Breast epithelium (tissue), 4 donors: ENCODE data around the gene RTTN. TPM values are rescaled to one million over a fixed set of nuclear protein-coding genes. Genes with fewer than 3 reads are reported as not detected.
"Not testable (repeated sequence)": the region's sequence is repeated elsewhere in the genome, so short reads cannot be mapped to it uniquely, and the experiment has no call there.

Source experiments
- DNase-seq, 2 donors: peaks; one replicate each; pipeline ENCODE4 v3.0.0-alpha.2; 2019; ENCODE audit warnings: low spot score in 2 of 2
- H3K27ac ChIP-seq, 2 donors: fragments of 200-600 bp; sonication (generic) in 1 of 2; one replicate each; pipeline ENCODE4 v1.5.1; 2016 to 2019; ENCODE audit warnings: mild to moderate bottlenecking in 1 of 2
- H3K27me3 ChIP-seq, 2 donors: fragments of 200-600 bp; sonication (generic) in 1 of 2; one replicate each; pipeline versions ENCODE4 v1.5.1 to v1.6.0; 2017 to 2019; ENCODE audit warnings: control low read depth in 1 of 2, mild to moderate bottlenecking in 1 of 2
- H3K36me3 ChIP-seq: fragments of 200-600 bp; one replicate; pipeline ENCODE4 v1.5.1; 2019
- H3K4me1 ChIP-seq, 2 donors: fragments of 200-600 bp; sonication (generic); one replicate each; pipeline ENCODE4 v1.5.1; 2016 to 2019; ENCODE audit warnings: control low read depth in 1 of 2
- H3K4me3 ChIP-seq, 3 donors: fragments of 200-600 bp; sonication (generic); 1 replicate in 2 of 3; 2 replicates in 1 of 3; pipeline ENCODE4 v1.5.1; 2016 to 2019; ENCODE audit warnings: mild to moderate bottlenecking in 3 of 3, moderate library complexity in 2 of 3
- H3K9me3 ChIP-seq, 2 donors: fragments of 200-600 bp; sonication (generic) in 1 of 2; one replicate each; pipeline ENCODE4 v1.5.1; 2016 to 2019; ENCODE audit warnings: control low read depth in 1 of 2
- POLR2A ChIP-seq: fragments of 450-650 bp; IDR thresholded peaks from one replicate; pipeline ENCODE4 v1.6.1; 2016; ENCODE audit warnings: antibody characterized with exemption, mild to moderate bottlenecking, moderate library complexity
- POLR2AphosphoS5 ChIP-seq, 3 donors: sonication (generic); formaldehyde crosslinking; IDR thresholded peaks; one replicate each; pipeline ENCODE4 v1.6.1; 2017; ENCODE audit warnings: antibody characterized with exemption in 3 of 3
- intact Hi-C: fragments of 100-400 bp; cut with DNase I; formaldehyde crosslinking; loops from one replicate; pipeline ENCODE4 v1.15.1; 2023; ENCODE audit warnings: low total_unique reads
- total RNA-seq, 3 donors: library from RNA; depleted of rRNA; stranded (reverse); fragments of >200 nt; gene quantifications; one replicate each; pipeline ENCODE4 v1.1.0, GENCODE V29; 2016
- TF ChIP-seq, protein P1 (sequence below), 3 donors: fragments of 450-650 bp; IDR thresholded peaks; one replicate each; pipeline ENCODE4 v1.5.1; 2016 to 2017; ENCODE audit warnings: antibody characterized with exemption in 3 of 3, mild to moderate bottlenecking in 3 of 3, moderate library complexity in 3 of 3

The RTTN gene
- total RNA-seq, 3 donors from 2014 or later = 14.7 to 35.0 (median 29.8) TPM

DNA sequence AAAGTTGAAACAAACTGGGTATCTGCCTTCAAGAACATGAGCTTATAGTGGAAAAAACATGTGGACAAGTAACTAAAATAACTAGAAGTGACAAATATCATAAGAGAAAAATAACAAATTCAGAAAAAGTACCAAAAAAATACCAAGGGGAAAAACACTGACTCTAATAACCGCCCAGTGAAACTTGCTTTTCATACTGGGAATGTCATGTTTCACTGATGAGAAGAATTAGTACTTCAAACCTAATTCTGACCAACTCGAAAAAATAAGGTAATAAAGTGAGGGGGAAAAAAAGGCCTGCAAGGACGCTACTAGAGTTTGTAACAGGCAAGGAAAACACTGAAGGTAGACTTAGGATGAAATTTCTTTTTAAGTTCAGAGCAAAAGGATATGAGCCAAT, 83.6 kb downstream of the RTTN start:
- H3K27ac ChIP-seq = no peak overlapping the region
- TF ChIP-seq, protein P1, sequence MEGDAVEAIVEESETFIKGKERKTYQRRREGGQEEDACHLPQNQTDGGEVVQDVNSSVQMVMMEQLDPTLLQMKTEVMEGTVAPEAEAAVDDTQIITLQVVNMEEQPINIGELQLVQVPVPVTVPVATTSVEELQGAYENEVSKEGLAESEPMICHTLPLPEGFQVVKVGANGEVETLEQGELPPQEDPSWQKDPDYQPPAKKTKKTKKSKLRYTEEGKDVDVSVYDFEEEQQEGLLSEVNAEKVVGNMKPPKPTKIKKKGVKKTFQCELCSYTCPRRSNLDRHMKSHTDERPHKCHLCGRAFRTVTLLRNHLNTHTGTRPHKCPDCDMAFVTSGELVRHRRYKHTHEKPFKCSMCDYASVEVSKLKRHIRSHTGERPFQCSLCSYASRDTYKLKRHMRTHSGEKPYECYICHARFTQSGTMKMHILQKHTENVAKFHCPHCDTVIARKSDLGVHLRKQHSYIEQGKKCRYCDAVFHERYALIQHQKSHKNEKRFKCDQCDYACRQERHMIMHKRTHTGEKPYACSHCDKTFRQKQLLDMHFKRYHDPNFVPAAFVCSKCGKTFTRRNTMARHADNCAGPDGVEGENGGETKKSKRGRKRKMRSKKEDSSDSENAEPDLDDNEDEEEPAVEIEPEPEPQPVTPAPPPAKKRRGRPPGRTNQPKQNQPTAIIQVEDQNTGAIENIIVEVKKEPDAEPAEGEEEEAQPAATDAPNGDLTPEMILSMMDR (IDR thresholded peaks at IDR 0.05) = no peak
- TF ChIP-seq POLR2AphosphoS5 (IDR thresholded peaks at IDR 0.05) (no peak), POLR2A (no peak)
- no peaks in the 10 kb centered on the region for H3K27me3 ChIP-seq
- no peak for DNase-seq
- no peaks in the 10 kb centered on the region for H3K4me1 ChIP-seq
- H3K36me3 ChIP-seq = no peaks in the 10 kb centered on the region
- H3K9me3 ChIP-seq = no peaks in the 10 kb centered on the region
- intact Hi-C loops = no loop called here
- H3K4me3 ChIP-seq = no peak overlapping the region

DNA sequence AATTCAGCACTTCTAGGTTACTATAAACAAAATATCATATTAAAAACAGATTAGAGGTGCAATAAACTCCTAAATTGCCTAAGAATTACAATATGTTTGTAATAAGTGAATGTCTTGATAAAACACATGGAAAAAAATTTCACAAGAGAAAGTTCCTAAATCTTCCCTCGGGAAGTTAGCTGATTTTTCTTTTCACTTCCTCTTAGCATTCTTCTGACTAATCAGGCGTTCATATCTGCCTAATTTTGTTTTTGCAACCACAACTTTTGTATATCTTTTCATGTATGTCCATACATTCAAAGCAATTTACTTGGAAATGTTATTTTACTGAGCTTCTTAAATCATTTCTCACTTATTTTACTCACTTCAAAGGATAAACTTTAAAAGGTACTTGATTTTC, 88.5 kb downstream of the RTTN start:
- no peaks in the 10 kb centered on the region for H3K4me1 ChIP-seq

DNA sequence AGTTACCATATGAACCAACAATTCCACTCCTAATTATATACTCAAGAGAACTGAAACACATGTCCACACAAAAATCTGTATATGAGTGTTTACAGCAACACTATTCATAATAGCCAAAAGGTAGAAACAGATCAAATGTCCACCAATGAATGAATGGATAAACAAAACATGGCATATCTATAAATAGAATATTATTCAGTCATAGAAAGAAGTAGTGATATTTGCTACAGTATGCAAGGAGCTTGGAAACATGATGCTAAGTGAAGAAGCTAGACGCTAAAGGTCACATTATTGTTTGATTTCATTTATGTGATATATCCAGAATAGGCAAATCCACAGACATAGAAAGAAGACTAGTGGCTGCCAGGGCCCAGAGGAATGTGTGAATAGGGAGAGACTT, 92.0 kb downstream of the RTTN start:
- H3K36me3 ChIP-seq = no peaks in the 10 kb centered on the region
- H3K9me3 ChIP-seq = no peaks in the 10 kb centered on the region
- intact Hi-C loops = no loop called here
- no peaks in the 10 kb centered on the region for H3K4me1 ChIP-seq
- no peak overlapping the region for H3K27ac ChIP-seq
- no peak for DNase-seq
- H3K27me3 ChIP-seq = no peaks in the 10 kb centered on the region
- H3K4me3 ChIP-seq = no peak overlapping the region
- TF ChIP-seq POLR2AphosphoS5 (IDR thresholded peaks at IDR 0.05) (no peak), POLR2A (no peak)
- TF ChIP-seq, protein P1 (IDR thresholded peaks at IDR 0.05) = no peak

More for the DNA sequence above, 88.5 kb downstream of the RTTN start:
- H3K27me3 ChIP-seq = no peaks in the 10 kb centered on the region
- intact Hi-C loops = no loop called here
- TF ChIP-seq, protein P1 (IDR thresholded peaks at IDR 0.05) = no peak
- no peak for TF ChIP-seq POLR2AphosphoS5 (IDR thresholded peaks at IDR 0.05)
- TF ChIP-seq POLR2A = no peak
- H3K9me3 ChIP-seq = no peaks in the 10 kb centered on the region
- no peak for DNase-seq
- no peak overlapping the region for H3K4me3 ChIP-seq
- no peak overlapping the region for H3K27ac ChIP-seq
- no peaks in the 10 kb centered on the region for H3K36me3 ChIP-seq

DNA sequence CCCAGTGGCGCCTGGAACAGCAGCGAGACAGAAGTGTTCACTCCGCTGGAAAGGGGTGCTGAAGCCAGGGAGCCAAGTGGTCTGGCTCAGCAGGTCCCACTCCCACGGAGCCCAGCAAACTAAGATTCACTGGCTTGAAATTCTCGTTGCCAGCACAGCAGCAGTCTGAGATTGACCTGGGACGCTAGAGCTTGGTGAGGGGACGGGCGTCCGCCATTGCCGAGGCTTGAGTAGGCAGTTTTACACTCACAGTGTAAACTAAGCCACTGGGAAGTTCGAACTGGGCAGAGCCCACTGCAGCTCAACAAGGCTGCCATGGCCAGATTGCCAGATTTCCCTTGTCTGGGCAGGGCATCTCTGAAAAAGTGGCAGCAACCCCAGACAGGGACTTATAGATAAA, 94.8 kb downstream of the RTTN start:
- no peak overlapping the region for H3K27ac ChIP-seq
- no peak overlapping the region for H3K4me3 ChIP-seq
- H3K36me3 ChIP-seq = no peaks in the 10 kb centered on the region
- no peaks in the 10 kb centered on the region for H3K9me3 ChIP-seq
- no peak for TF ChIP-seq POLR2AphosphoS5 (IDR thresholded peaks at IDR 0.05)
- TF ChIP-seq, protein P1 (IDR thresholded peaks at IDR 0.05) = no peak
- no peak for TF ChIP-seq POLR2A
- DNase-seq = no peak
- no peaks in the 10 kb centered on the region for H3K4me1 ChIP-seq
- intact Hi-C loops = no loop called here
- no peaks in the 10 kb centered on the region for H3K27me3 ChIP-seq

DNA sequence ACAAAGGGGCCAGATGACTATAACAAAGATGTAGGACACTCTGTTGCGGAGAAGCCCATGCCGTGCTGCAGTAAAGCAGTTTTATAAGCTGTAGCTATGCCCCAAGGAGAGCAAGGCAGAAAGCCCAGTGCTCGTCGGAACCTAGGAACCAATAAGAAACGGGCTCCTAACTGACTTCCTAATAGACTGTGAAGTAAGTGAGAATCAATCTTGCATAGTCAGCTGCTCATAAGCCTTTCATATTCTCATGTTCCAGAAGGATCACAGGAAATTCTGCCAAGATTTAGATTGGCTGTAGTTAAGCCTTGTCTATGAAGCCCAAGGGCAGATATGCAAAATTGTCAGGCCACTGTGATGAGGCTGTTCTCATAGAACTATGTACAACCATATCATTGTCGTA, 98.4 kb downstream of the RTTN start:
- no peaks in the 10 kb centered on the region for H3K27me3 ChIP-seq
- H3K4me3 ChIP-seq = no peak overlapping the region
- no peak overlapping the region for H3K27ac ChIP-seq
- no peak for TF ChIP-seq POLR2A
- TF ChIP-seq, protein P1 (IDR thresholded peaks at IDR 0.05) = no peak
- TF ChIP-seq POLR2AphosphoS5 (IDR thresholded peaks at IDR 0.05) = no peak
- no peaks in the 10 kb centered on the region for H3K4me1 ChIP-seq
- H3K36me3 ChIP-seq = no peaks in the 10 kb centered on the region
- DNase-seq = no peak
- H3K9me3 ChIP-seq = no peaks in the 10 kb centered on the region
- intact Hi-C loops = no loop called here

DNA sequence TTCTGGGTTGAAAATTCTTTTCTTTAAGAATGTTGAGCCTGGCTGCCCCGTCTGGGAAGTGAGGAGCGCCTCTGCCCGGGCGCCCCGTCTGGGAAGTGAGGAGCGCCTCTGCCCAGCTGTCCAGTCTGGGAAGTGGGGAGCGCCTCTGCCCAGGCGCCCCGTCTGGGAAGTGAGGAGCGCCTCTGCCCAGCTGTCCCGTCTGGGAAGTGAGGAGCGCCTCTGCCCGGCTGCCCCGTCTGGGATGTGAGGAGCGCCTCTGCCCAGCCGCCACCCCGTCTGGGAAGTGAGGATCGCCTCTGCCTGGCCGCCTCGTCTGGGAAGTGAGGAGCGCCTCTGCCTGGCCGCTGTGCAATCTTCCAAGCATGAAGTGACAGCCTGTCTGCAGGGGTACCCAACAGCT, 102.6 kb downstream of the RTTN start:
- H3K9me3 ChIP-seq, H3K4me1 ChIP-seq, H3K27me3 ChIP-seq, H3K27ac ChIP-seq, DNase-seq, intact Hi-C loops, H3K36me3 ChIP-seq, H3K4me3 ChIP-seq: not testable (repeated sequence)
